Heart right ventricle (tissue), 16 donors: ENCODE results near the gene GTF2H4. TPM values are rescaled to one million over a fixed set of nuclear protein-coding genes. Genes with fewer than 3 reads are reported as not detected.

ENCODE experiments used
- ATAC-seq, 8 donors: fragments of 200-7000 bp; cut with Tn5 transposase; one replicate each; pipeline ENCODE4 v1.9.1; 2020; ENCODE audit warnings: mild to moderate bottlenecking in 8 of 8, moderate library complexity in 8 of 8, moderate number of reproducible peaks in 1 of 8
- DNase-seq, 2 donors: peaks; one replicate each; pipeline ENCODE4 v3.0.0-alpha.2; 2020
- H3K27ac ChIP-seq, 10 donors: fragments of 200-600 bp; sonication (generic) in 2 of 10; one replicate each; pipeline versions ENCODE4 v1.5.0 to v1.8.0; 2020 to 2022; ENCODE audit warnings: mild to moderate bottlenecking in 3 of 10
- H3K27me3 ChIP-seq, 7 donors: fragments of 200-600 bp; one replicate each; pipeline ENCODE4 v1.8.0; 2021 to 2022; ENCODE audit warnings: mild to moderate bottlenecking in 2 of 7
- H3K36me3 ChIP-seq, 9 donors: fragments of 200-600 bp; sonication (generic) in 1 of 9; one replicate each; pipeline versions ENCODE4 v1.5.0 to v1.8.0; 2020 to 2022; ENCODE audit warnings: mild to moderate bottlenecking in 2 of 9
- H3K4me1 ChIP-seq, 9 donors: fragments of 200-600 bp; sonication (generic) in 1 of 9; one replicate each; pipeline versions ENCODE4 v1.5.0 to v1.8.0; 2020 to 2022; ENCODE audit warnings: mild to moderate bottlenecking in 4 of 9
- H3K4me3 ChIP-seq, 10 donors: fragments of 200-600 bp; sonication (generic) in 2 of 10; one replicate each; pipeline versions ENCODE4 v1.5.0 to v1.8.0; 2020 to 2022; ENCODE audit warnings: mild to moderate bottlenecking in 7 of 10, moderate library complexity in 2 of 10
- H3K9me3 ChIP-seq, 11 donors: fragments of 200-600 bp in 10 of 11; sonication (generic) in 2 of 11; one replicate each; pipeline versions ENCODE4 v1.5.0 to v1.8.0; 2013 to 2022; ENCODE audit warnings: mild to moderate bottlenecking in 2 of 11, control low read depth in 1 of 11, moderate library complexity in 1 of 11
- CTCF ChIP-seq, 9 donors: fragments of 200-600 bp; sonication (generic) in 2 of 9; IDR thresholded peaks; one replicate each; pipeline versions ENCODE4 v1.5.0 to v1.8.0; 2021 to 2022; ENCODE audit warnings: antibody characterized with exemption in 9 of 9, mild to moderate bottlenecking in 5 of 9, moderate library complexity in 1 of 9
- WGBS, 2 donors: extraction: QIAGEN DNeasy Blood & Tissue Kit; methylation state at CpG; one replicate each; pipeline ENCODE4 v1.1.7; 2013; ENCODE audit warnings: inconsistent platforms in 1 of 2; 5-methylcytosine and 5-hydroxymethylcytosine counted together
- intact Hi-C, 10 donors: fragments of 100-400 bp; cut with DNase I; formaldehyde crosslinking; loops; one replicate each; pipeline versions ENCODE4 v1.11.1 to v1.14.2; 2022
- polyA plus RNA-seq, 2 donors: library from polyadenylated mRNA; stranded (reverse); fragments of 200-250 nt; gene quantifications; one replicate each; pipeline ENCODE4 v1.2.3, GENCODE V29; 2013
- total RNA-seq, 10 donors: library from RNA; stranded (reverse); fragmentation: NEBNext Ultra II Directional in 3 of 10; extraction: Animal tissue kit (Norgen Biotek cat#: 25700) in 3 of 10; gene quantifications; one replicate each; pipeline versions ENCODE4 v1.2.1 to v1.2.4, GENCODE V29; 2021 to 2023
- donor health status: Arrhythmogenic right ventricular cardiomyopathy.
- donor health status: ischemic (EF 13 %, LVEDD 7.1; RV severe dilation, severe dysfunction).
- donor health status: healthy with polysubstance abuse.
- donor health status: DM: no; HTN: yes; CAD: no.
- donor health status: DM: no; HTN: no; CAD: no.
- donor health status: ischemic (EF 25% LVEDD 6.9; RV normal size, moderate dysfunction).
- donor health status: ischemic (EF 25% LVEDD 5.7; RV mildly dilated, moderate dysfunction).
- donor health status: healthy.
- donor health status: DM: yes; HTN: yes; CAD: no.
- donor health status: Ischemic cardiomyopathy.
- donor health status: ischemic (EF 35%, LVEDD 5.7; RV mildly dilated, moderate dysfunction).
- donor health status: nonischemic (EF 11% LVEDD 7.7; RV severe dilation, severe dysfunction).
- donor health status: DM: yes; HTN: yes; CAD: no.
- donor health status: PGD.
- donor health status: ischemic (EF 29% LVEDD 5.4; RV normal size, mild dysfunction).
- donor health status: nonischemic (EF 23%, LVEDD 6.1; RV moderate dilation, normal function).

Gene GTF2H4
- total and polyA plus RNA-seq, 12 donors, result 8.3 to 27.0 (median 13.2) TPM

- Histone ChIP-seq H3K4me3 (no peak overlapping the region), H3K27ac (no peak overlapping the region), H3K27me3 (peaks cover 0 to 13% (median 0%) of the 10 kb centered on the region in 7 donors), H3K4me1 (peaks cover 13 to 48% (median 22%) of the 10 kb centered on the region in 9 donors), H3K9me3 (no peaks in the 10 kb centered on the region), H3K36me3 (no peaks in the 10 kb centered on the region)
- TF ChIP-seq CTCF (IDR thresholded peaks at IDR 0.05), result no peak
- DNase-seq (no peak), ATAC-seq (no peak)
- 87 to 90% methylated on average over 8 of the region's 8 CpGs for WGBS, 2 donors
- intact Hi-C loops, result loop anchor here in 9 of 10 donors (5.0 to 10.0 kb wide), 10 partner anchors 53 to 208 kb away; partner anchors contain the start of genes FLOT1 (in 4 of the 9), IER3 (in 4 of the 9), TUBB (in 3 of the 9) and DHX16 (in 1 of the 9)
These were observed 28.2 kb upstream of the GTF2H4 start for GRCh38 chr6:30879684-30880427.

- Histone ChIP-seq H3K27ac (peak overlapping the region in 2 of 10 donors; percentile 88 to 89), H3K36me3 (no peaks in the 10 kb centered on the region), H3K4me1 (peaks cover 20 to 57% (median 31%) of the 10 kb centered on the region in 9 donors), H3K27me3 (peaks cover 0 to 22% (median 0%) of the 10 kb centered on the region in 7 donors), H3K4me3 (no peak overlapping the region), H3K9me3 (no peaks in the 10 kb centered on the region)
- no peak for DNase-seq
- intact Hi-C loops, result loop anchor here in 3 of 10 donors (5.0 to 10.0 kb wide), 4 partner anchors 53 to 196 kb away; partner anchors contain the start of genes FLOT1 (in 1 of the 3), IER3 (in 1 of the 3) and PPP1R18 (in 1 of the 3)
- ATAC-seq, result no peak
- 79 to 85% methylated on average over 16 of the region's 16 CpGs for WGBS, 2 donors
- TF ChIP-seq CTCF (IDR thresholded peaks at IDR 0.05), result no peak
These were observed 27.2 kb upstream of the GTF2H4 start for GRCh38 chr6:30880698-30881252.

- H3K4me1 ChIP-seq, result peaks cover 22 to 59% (median 39%) of the 10 kb centered on the region in 9 donors
- TF ChIP-seq CTCF (IDR thresholded peaks at IDR 0.05), result no peak
- H3K27me3 ChIP-seq, result peaks cover 0 to 22% (median 0%) of the 10 kb centered on the region in 7 donors
- peak overlapping the region in 8 of 10 donors; percentile 1 to 90 (median 86) for H3K27ac ChIP-seq
- no peak for ATAC-seq
- H3K36me3 ChIP-seq, result no peaks in the 10 kb centered on the region
- intact Hi-C loops, result loop anchor here in 3 of 10 donors (5.0 to 10.0 kb wide), 4 partner anchors 54 to 197 kb away; partner anchors contain the start of genes FLOT1 (in 1 of the 3), IER3 (in 1 of the 3) and PPP1R18 (in 1 of the 3)
- H3K4me3 ChIP-seq, result no peak overlapping the region
- 69 to 75% methylated on average over 14 of the region's 14 CpGs for WGBS, 2 donors
- peak in 1 of 2 donors; percentile 28 for DNase-seq
- H3K9me3 ChIP-seq, result no peaks in the 10 kb centered on the region
These were observed 26.4 kb upstream of the GTF2H4 start for GRCh38 chr6:30881392-30882203.
